Measurements from ENCODE around the gene GADD45GIP1. TPM values are rescaled to one million over a fixed set of nuclear protein-coding genes. Genes with fewer than 3 reads are reported as not detected.

GADD45GIP1 gene
- total RNA-seq, 1 donor from 2014 or later: 30.1 TPM

Small RNA genes lying within 50 kb of the gene (small RNA-seq; reads per million reads assigned to genes)
- 0.52 reads per million, percentile 74 among the genes with 10 or more reads in this experiment for gene MIR5695 (ENCODE audit: low replicate concordance)
- 0.08 reads per million for gene MIR6515 (ENCODE audit: low replicate concordance)

Other genes with a start within 250 kb of the GADD45GIP1 start
- gene TNPO2, start 233.3 kb downstream of the GADD45GIP1 start, total RNA-seq: 44.7 TPM
- gene TRIR, start 222.5 kb downstream of the GADD45GIP1 start, total RNA-seq: 121 TPM
- gene GET3, start 219.7 kb downstream of the GADD45GIP1 start, total RNA-seq: 42.9 TPM
- not detected for gene BEST2, start 205.4 kb downstream of the GADD45GIP1 start, total RNA-seq
- gene HOOK2, start 181.7 kb downstream of the GADD45GIP1 start, total RNA-seq: 68.5 TPM
- 157 TPM for gene JUNB, start 165.7 kb downstream of the GADD45GIP1 start, total RNA-seq
- gene PRDX2, start 155.4 kb downstream of the GADD45GIP1 start, total RNA-seq: 304 TPM
- not detected for gene THSD8, start 155.2 kb downstream of the GADD45GIP1 start, total RNA-seq
- gene RNASEH2A, start 150.6 kb downstream of the GADD45GIP1 start, total RNA-seq: 10.4 TPM
- gene RTBDN, start 122.6 kb downstream of the GADD45GIP1 start, total RNA-seq: not detected
- 0.92 TPM for gene MAST1, start 118.7 kb downstream of the GADD45GIP1 start, total RNA-seq
- 9.1 TPM for gene DNASE2, start 75.8 kb downstream of the GADD45GIP1 start, total RNA-seq
- 1.6 TPM for gene KLF1, start 70.0 kb downstream of the GADD45GIP1 start, total RNA-seq
- gene GCDH, start 66.1 kb downstream of the GADD45GIP1 start, total RNA-seq: 46.5 TPM
- gene SYCE2, start 37.9 kb downstream of the GADD45GIP1 start, total RNA-seq: not detected
- gene FARSA, start 23.5 kb downstream of the GADD45GIP1 start, total RNA-seq: 36.9 TPM
- 383 TPM for gene CALR, start 18.6 kb downstream of the GADD45GIP1 start, total RNA-seq
- 77.8 TPM for gene RAD23A, start 11.4 kb downstream of the GADD45GIP1 start, total RNA-seq
- gene DAND5, start 12.4 kb upstream of the GADD45GIP1 start, total RNA-seq: not detected
- 144 TPM for gene NFIX, start 38.3 kb upstream of the GADD45GIP1 start, total RNA-seq
- gene LYL1, start 145.6 kb upstream of the GADD45GIP1 start, total RNA-seq: 4.2 TPM
- 20.9 TPM for gene TRMT1, start 159.5 kb upstream of the GADD45GIP1 start, total RNA-seq
- gene NACC1, start 161.0 kb upstream of the GADD45GIP1 start, total RNA-seq: 16.2 TPM
- 48.4 TPM for gene STX10, start 193.2 kb upstream of the GADD45GIP1 start, total RNA-seq
- 29.8 TPM for gene IER2, start 193.2 kb upstream of the GADD45GIP1 start, total RNA-seq